Activated CD4-positive, alpha-beta T cell treated with anti-CD3 and anti-CD28 coated beads, Interleukin-10, Interleukin-2, amounts not matched to agents 100 ng/mL and 50 ng/mL, durations not matched to agents 16 hours and 8 hours (primary cell): ENCODE data around the gene TMEM245.

ENCODE experiments used
- DNase-seq: peaks from one replicate; pipeline ENCODE4 v3.0.0-alpha.2; 2020

The TMEM245 gene

GRCh38 chr9:109119439-109120203, at the start of gene TMEM245:
Gene TMEM245, minus strand, starts transcription at chr9:109119947. Its CDS starts 34 bp downstream, at chr9:109119913.
- DNase-seq, result peak; percentile 98

- DNase-seq, result peak; percentile 45
Measured at GRCh38 chr9:109168170-109168569, 48.4 kb upstream of the TMEM245 start.

- DNase-seq, result no peak
Measured at GRCh38 chr9:109167716-109168115, 48.0 kb upstream of the TMEM245 start.

- no peak for DNase-seq
Measured at GRCh38 chr9:109166771-109167601, 47.2 kb upstream of the TMEM245 start, which contains the start of gene FRRS1L. Gene FRRS1L, minus strand, starts transcription at chr9:109167249. Its CDS starts 111 bp downstream, at chr9:109167138.

GRCh38 chr9:109166171-109166770, 46.5 kb upstream of the TMEM245 start:
- DNase-seq, result no peak

- DNase-seq, result no peak
Measured at GRCh38 chr9:109164042-109164441, 44.3 kb upstream of the TMEM245 start.

GRCh38 chr9:109163194-109163593, 43.4 kb upstream of the TMEM245 start:
- DNase-seq, result no peak

- no peak for DNase-seq
Measured at GRCh38 chr9:109162677-109163076, 42.9 kb upstream of the TMEM245 start.

- no peak for DNase-seq
Measured at GRCh38 chr9:109161471-109161870, 41.7 kb upstream of the TMEM245 start.

GRCh38 chr9:109159583-109159982, 39.8 kb upstream of the TMEM245 start:
- no peak for DNase-seq

GRCh38 chr9:109158651-109159050, 38.9 kb upstream of the TMEM245 start:
- no peak for DNase-seq

- DNase-seq, result no peak
Measured at GRCh38 chr9:109156708-109157107, 37.0 kb upstream of the TMEM245 start.

- no peak for DNase-seq
Measured at GRCh38 chr9:109150925-109151545, 31.3 kb upstream of the TMEM245 start.

GRCh38 chr9:109149722-109150121, 30.0 kb upstream of the TMEM245 start:
- DNase-seq, result no peak

GRCh38 chr9:109149089-109149488, 29.3 kb upstream of the TMEM245 start:
- no peak for DNase-seq

GRCh38 chr9:109145051-109145450, 25.3 kb upstream of the TMEM245 start:
- DNase-seq, result no peak

GRCh38 chr9:109143881-109144562, 24.3 kb upstream of the TMEM245 start:
- DNase-seq, result peak; percentile 50

- DNase-seq, result no peak
Measured at GRCh38 chr9:109141375-109141774, 21.6 kb upstream of the TMEM245 start.

GRCh38 chr9:109139851-109140250, 20.1 kb upstream of the TMEM245 start:
- DNase-seq, result no peak

GRCh38 chr9:109138421-109138820, 18.7 kb upstream of the TMEM245 start:
- no peak for DNase-seq

GRCh38 chr9:109134167-109134578, 14.4 kb upstream of the TMEM245 start:
- no peak for DNase-seq

- no peak for DNase-seq
Measured at GRCh38 chr9:109133533-109133932, 13.8 kb upstream of the TMEM245 start.
